T-helper 2 cell (primary cell): ENCODE results near the gene CFAP74.

Experiments used
- DNase-seq, 5 experiments: peaks; one replicate each; pipeline versions ENCODE4 v3.0.0 to v3.0.0-alpha.2; 2012 to 2022
- total RNA-seq, 2 donors: gene quantifications; one replicate each; lab custom pipeline; 2026; lab: John Stamatoyannopoulos, UW

The CFAP74 gene
- 0 reads per million in 2 donors for total RNA-seq

GRCh38 chr1:2003541-2004131 lies at the start of gene CFAP74:
Gene CFAP74, minus strand, starts transcription at chr1:2003786. Its CDS starts 12,830 bp downstream, at chr1:1990956.
- peak in 1 of 5 experiments; percentile 14 for DNase-seq

GRCh38 chr1:2053217-2053616 lies 49.6 kb upstream of the CFAP74 start:
- DNase-seq = no peak

- no peak for DNase-seq
These were observed 49.2 kb upstream of the CFAP74 start for GRCh38 chr1:2052756-2053155.

GRCh38 chr1:2052054-2052679 lies 48.6 kb upstream of the CFAP74 start:
- DNase-seq = no peak

- DNase-seq = no peak
These were observed 47.5 kb upstream of the CFAP74 start for GRCh38 chr1:2050793-2051682.

GRCh38 chr1:2050461-2050792 lies 46.8 kb upstream of the CFAP74 start:
- DNase-seq = peak in 1 of 5 experiments; percentile 19

DNA sequence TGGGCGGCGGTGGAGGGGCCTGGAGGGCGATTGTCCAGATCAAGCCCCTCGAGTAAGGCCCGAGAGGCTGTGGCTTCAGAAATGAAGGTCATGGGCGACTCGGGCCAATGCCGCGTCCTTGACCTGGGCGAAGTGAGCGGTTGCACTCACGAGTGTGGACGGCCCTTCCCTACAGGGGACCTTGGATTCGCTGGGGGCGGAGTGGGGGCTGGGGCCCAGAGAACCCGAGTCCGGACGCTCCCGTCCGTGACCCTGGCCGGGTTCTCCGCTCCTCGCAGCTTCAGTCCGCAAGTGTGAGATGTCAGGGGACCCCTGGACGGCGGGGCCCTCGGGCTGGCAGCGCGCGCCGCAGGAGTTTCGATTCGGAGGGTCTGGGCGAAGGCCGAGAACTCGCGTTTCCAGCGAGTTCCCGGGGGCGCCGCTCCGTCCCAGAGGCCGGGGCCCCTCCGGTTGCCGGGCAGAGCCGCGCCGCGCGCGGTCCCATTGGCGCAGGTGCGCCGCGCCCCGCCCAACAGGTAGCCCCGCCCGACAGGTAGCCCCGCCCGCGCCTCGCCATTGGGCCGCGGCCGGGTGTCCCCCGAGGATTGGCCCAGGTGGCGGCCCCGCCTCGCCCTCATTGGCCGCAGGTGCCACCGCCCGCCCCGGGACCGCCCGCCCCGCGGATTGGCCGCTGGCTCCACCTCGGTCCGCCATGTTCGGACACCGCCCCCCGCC lies 46.3 kb upstream of the CFAP74 start, which contains the start of gene PRKCZ:
Gene PRKCZ, plus strand, starts transcription at position 694 of the 714 bp plus-strand sequence. CDS start 220 bp downstream, outside the sequence.
- DNase-seq = peak; percentile 77 to 93 (median 91)

DNA sequence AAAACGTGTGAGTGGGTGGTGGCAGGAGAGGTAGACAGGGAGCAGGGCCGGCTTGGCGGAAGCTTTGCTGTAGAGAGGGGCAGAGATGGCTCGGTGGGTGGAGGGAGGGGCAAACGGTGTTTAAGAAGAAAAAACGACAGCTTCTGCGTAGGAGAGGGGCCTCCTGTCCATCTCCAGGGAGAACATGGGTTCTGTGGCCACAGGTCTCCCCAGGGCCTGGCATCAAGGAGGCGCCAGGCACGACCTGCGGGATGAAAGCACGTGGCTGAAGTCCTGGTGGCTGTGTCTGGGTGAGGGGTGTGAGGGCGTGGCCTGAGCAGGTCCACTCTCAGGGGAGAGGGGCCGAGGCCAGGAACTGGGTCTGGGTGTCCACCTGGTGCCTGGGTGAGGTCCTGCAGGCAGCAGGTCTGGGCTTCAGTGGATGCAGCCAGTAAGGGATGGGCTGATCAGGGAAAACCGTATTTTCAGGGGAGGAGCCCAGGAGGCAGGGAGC lies 45.7 kb upstream of the CFAP74 start:
- no peak for DNase-seq

DNA sequence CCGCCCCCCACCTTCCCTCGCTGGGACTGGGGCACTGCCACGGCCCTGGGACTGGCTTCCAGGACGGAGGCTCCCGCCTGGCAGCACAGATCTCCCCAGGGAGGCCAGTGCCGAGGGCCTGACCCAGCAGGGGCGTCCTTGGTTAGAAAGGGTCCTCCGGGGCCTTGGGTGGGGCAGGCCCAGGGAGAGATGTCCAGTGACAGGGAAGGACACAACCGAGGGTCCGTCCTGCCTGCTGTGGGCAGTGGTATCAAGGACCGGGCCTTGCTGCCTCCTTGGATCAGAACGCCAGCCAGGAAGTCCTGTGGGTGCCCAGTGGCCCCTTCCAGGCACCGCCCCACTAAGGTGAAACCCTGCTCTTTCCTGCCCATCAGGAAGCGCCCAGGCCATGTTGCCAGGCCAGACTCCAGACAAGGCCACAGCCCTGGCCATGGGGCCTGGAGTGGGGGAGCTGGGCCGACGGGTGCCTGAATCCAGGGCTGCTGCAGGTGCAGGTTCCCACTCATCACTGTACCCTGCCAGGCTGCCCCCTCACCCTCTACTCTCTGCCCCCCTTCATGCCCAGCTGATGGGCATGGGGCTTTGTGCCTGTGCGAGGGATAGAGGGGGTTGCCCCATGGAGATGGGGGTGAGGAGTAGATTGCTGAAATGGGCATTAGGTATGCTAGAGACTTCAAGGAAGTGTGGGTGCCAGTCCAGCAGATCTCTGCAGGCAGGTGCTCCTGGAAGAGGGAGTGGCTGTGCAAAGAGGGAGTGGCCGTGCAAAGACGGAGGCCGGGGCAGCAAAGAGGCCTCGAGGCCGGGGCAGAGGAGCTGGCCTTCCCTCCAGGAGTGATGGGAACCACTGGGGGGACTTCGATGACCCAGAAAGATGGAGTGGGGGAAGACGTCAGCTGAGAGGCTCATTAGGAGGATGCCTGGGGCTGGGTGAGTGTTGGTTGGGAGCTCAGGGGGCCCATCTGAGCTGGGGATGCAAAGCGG lies 44.5 kb upstream of the CFAP74 start:
- DNase-seq = no peak

- no peak for DNase-seq
These were observed 43.6 kb upstream of the CFAP74 start for GRCh38 chr1:2046953-2047748.

DNA sequence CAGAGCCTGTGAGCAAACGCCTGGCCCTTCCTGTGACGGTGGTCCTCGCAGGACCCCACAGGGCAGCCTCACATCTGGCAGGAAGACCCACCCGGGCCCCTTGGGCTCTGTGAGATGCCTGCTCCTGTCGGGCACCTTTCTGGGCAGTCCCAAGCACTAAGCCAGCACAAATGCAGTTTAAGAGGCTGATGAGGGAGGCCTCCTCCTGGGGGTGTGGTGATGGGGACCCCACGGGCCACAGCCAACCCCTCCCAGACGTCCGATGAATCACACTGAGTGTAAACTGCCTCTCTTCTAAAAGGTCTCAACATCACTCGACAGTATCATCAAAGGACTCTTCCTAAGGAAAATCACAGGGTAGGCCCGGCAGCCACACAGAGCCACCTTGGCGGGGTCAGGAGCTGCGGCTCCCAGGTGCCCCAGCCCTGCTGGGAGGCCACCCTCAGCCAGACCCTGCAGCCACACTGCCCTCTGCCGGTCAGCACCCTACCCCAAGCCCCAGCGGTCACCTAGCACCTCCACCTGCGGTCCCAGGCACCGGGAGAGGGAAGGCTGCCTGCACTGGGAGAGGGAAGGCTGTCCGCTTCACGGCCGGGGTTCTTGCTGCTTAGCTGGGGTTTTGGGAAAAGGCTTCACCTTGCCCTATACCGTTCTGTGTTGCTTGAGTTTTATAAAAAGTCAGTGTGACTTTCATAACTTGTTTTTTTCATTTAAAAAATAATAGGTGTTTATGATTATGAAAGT lies 42.8 kb upstream of the CFAP74 start:
- DNase-seq = peak in 2 of 5 experiments; percentile 3 to 20

GRCh38 chr1:2045468-2046173 lies 42.0 kb upstream of the CFAP74 start:
- DNase-seq = no peak

- peak; percentile 58 to 81 (median 73) for DNase-seq
These were observed 41.1 kb upstream of the CFAP74 start for GRCh38 chr1:2044510-2045319.

- DNase-seq = no peak
These were observed 40.3 kb upstream of the CFAP74 start for GRCh38 chr1:2043886-2044285.

- no peak for DNase-seq
These were observed 39.5 kb upstream of the CFAP74 start for GRCh38 chr1:2042830-2043773.

DNA sequence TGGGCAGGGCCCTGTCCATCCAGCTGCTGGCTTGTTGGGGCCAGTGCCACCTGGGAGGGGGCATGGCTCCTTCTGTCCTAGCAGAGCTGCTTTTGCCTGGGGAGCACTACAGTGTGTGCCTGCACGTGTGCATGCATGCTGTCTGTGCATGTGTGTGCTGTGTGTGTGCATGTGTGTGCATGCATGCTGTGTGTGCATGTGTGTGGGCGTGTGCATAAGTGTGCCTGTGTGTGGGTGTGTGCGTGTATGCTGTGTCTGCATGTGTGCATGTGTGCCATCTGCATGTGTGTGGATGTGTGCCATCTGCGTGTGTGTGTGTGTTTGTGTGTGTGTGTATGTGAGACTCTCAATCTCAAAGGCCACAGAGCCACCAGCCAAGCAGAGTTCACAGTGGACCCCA lies 38.3 kb upstream of the CFAP74 start:
- DNase-seq = no peak

- no peak for DNase-seq
These were observed 37.7 kb upstream of the CFAP74 start for GRCh38 chr1:2041305-2041704.
